Activated effector memory CD4-positive, alpha-beta T cell treated with anti-CD3 and anti-CD28 coated beads, Interleukin-2, amount 50 U/mL, for 16 hours (primary cell): ENCODE results near the gene CRB2.
"Not testable (repeated sequence)": the region's sequence is repeated elsewhere in the genome, so short reads cannot be mapped to it uniquely, and the experiment has no call there.

ENCODE experiments used
- DNase-seq: peaks from one replicate; pipeline ENCODE4 v3.0.0-alpha.2; 2020

Gene CRB2

GRCh38 chr9:123329329-123329955 lies 26.6 kb upstream of the CRB2 start:
- DNase-seq = no peak

GRCh38 chr9:123331346-123332060 lies 24.5 kb upstream of the CRB2 start:
- DNase-seq = no peak

GRCh38 chr9:123333058-123333669 lies 22.8 kb upstream of the CRB2 start:
- not testable (repeated sequence) for DNase-seq

GRCh38 chr9:123334639-123335038 lies 21.4 kb upstream of the CRB2 start:
- no peak for DNase-seq

- no peak for DNase-seq
Observed at GRCh38 chr9:123335193-123335985, 20.6 kb upstream of the CRB2 start.

GRCh38 chr9:123335986-123336329 lies 20.0 kb upstream of the CRB2 start:
- DNase-seq = no peak

- DNase-seq = no peak
Observed at GRCh38 chr9:123336449-123336848, 19.5 kb upstream of the CRB2 start.

GRCh38 chr9:123336959-123337358 lies 19.0 kb upstream of the CRB2 start:
- DNase-seq = no peak

- no peak for DNase-seq
Observed at GRCh38 chr9:123337971-123338370, 18.0 kb upstream of the CRB2 start.

- peak; percentile 84 for DNase-seq
Observed at GRCh38 chr9:123338710-123339665, 17.0 kb upstream of the CRB2 start.

DNA sequence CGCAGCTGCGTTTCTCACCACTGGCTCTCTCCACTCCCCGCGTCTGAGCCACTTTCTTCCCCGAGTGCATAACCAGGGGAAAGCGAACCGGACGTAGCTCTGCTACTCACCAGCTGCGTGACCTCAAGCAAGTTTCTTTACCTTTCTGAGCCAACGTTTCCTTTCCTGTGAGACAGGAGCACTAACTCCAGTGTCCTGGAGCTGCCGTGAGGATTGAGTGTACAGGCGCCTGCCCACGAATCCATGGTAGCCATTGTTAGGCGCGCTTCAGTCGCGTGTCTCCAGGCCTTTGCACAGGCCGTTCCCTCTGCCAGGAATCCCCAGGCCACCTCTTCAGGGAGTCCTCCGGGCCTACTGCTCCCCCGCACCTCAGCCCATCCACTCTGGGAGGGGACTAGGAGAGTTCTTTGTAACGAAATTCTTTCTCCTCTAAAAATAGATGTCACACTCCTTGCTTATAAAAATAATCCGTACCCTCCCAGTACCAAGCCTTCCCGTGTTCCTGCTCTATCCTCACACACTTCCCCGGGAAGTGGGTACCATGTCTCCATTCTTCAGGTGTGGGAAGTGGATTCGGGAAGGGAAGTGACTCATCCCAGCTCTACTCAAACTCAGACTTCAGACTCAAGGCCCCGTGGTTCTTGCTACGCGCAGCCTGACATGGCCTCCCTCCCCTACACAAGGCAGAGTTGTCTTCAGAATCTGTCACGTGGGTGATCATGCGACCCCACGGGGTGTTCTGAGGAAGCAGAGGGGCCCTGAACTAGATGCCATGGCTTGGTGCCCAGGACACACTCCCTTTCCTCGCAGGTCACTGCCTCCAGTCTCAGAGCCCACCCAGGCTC lies 16.1 kb upstream of the CRB2 start:
- DNase-seq = no peak

DNA sequence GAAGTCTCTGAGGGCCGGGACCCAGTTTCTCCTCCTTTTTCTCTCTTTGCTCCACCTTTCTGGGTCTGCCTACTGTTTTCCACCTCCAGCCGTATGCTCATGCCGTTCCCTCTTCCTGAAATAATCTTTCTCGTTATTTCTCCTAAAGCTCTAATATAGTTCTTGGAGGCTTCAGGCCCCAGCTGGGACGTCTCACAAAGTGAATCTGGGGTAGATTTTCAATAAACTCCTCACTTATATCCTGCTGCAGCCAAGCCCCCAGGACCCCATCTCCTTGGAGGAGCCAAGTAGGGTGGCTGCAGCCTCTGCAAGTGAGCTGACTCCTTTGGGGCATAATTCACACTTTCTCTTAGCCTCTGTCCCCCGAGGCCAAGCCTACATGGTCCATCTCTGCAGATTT lies 14.2 kb upstream of the CRB2 start:
- DNase-seq = no peak

DNA sequence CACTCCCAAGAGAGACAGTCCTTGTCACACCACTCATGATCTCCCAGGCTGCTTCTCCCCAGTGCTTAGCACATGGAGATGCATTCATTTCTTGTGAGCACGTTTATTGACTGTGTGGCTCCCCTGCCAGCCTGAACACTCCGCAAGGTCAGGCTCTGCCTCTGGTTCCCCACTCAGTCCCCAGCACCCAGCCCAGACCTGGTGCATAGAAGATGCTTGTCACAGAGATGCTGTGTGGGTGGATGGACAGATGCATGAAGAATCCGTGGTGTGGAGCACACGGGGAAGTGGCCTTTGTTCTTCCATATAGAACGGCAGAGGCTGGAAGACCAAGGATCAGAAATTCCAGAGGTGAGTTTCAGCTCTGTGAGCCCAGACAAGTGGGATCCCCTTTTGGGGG lies 13.8 kb upstream of the CRB2 start:
- DNase-seq = no peak

DNA sequence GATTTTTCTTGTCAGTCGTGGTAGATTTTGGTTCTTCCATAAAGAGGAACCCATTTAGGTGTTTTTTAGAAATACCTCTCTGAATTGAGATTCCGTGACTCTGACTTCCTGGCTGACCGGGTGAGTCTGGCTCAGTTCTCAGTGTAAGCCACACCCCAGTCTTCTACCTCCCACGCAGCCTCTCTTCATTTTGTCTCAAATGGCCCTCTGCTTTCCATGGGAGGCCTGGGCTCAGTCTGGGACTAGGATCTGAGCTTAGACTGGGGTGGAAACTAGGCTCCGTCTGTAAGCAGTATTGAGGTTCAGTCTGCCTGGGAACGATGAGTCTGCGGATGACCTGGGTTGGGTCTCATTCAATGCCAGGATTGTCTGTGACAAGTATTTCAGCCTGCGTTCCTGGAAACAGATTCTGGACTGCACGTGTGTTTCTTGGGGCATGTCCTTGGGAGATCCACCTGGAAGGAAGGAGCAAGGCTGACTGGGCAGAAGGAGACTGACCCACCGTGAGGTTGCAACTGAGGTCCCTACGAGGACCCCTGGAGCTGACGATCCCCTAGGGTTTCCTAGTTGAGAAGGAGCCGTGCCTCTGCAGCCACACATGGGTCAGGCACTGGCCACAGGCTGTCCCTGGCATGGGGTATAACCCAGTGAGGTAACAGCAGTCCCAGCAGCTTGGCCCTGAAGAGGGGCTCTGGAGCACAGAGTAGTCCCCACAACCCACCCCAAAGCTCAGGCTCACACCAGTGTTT lies 12.4 kb upstream of the CRB2 start:
- DNase-seq = no peak

GRCh38 chr9:123344192-123344949 lies 11.6 kb upstream of the CRB2 start:
- DNase-seq = no peak

- DNase-seq = no peak
Observed at GRCh38 chr9:123345567-123345955, 10.4 kb upstream of the CRB2 start.

- no peak for DNase-seq
Observed at GRCh38 chr9:123346026-123346425, 10.0 kb upstream of the CRB2 start.

- DNase-seq = no peak
Observed at GRCh38 chr9:123346826-123347225, 9.2 kb upstream of the CRB2 start.

DNA sequence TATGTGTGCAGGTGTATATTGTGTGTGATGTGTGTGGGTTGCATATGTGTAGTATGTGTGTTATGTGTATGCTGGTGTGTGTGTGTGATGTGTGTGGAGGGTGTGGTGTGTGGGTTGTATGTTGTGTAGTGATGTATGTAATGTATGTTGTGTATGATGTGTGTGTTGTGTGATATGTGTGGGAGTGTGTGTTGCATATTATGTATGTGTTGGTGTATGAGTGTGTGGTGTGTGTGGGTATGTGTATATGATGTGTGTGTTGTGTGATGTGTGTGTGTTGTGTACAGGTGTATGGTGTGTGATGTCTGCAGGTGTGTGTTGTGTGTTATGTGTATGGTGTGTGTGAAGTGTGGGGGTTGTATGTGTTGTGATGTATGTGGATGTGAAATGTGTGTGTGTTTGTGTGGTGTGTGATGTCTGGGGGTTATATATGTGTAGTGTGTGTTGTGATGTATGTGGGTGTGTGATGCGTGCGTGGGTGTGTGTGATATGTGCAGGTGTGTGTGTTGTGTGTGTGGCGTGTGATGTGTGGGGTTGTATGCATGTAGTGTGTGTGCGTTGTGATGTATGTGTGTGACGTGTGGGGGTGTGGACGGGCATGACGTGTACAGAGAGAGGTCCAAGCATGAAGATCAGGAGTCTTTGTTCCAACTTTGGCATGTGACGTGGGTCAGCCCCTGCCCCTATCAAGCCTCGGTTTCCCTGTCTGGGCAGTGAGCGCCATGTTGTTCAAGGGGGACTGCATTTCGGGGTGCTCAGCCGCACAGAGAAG lies 8.5 kb upstream of the CRB2 start:
- no peak for DNase-seq
